Measurements from ENCODE around the gene GYG2. TPM values are rescaled to one million over a fixed set of nuclear protein-coding genes. Genes with fewer than 3 reads are reported as not detected.

GYG2 gene
- total and polyA plus RNA-seq, 2 donors (not counting 1 experiment from before 2014, with no cell fraction given) = 8.9 to 10.6 TPM

DNA sequence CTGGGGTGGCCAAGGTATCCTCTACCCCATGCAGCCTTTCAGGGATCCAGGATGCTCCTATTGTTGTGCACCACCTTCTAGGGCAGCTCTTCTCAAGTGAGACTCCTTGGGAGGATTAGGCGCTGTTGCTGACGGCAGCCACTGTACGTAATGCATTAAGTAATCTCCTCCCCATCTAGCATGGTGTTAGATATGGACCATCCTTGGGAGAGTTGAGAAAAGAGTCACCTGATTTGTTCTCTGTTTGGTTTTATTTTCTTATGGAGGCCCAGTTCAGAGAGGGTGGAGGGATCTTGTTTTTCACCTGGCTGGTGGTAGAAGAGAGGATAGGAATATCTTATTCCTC is 46.4 kb downstream of the GYG2 start:
- H3K9me3 ChIP-seq (ENCODE audit: control insufficient read depth, insufficient read depth, low read depth, low read length) = no peaks in the 10 kb centered on the region
- H3K27me3 ChIP-seq (ENCODE audit: control insufficient read depth, insufficient read depth, low read length) = no peaks in the 10 kb centered on the region
- no peak overlapping the region for H3K9ac ChIP-seq (ENCODE audit: insufficient read depth, low read length)
- H2AFZ ChIP-seq (ENCODE audit: low read length) = no peak overlapping the region
- no peak overlapping the region for H3K4me3 ChIP-seq (replicated peaks in 1 of 4; ENCODE audit: control extremely low read depth in 1 of 4, insufficient read depth in 1 of 4, low read depth in 3 of 4, low read length in 4 of 4)
- no peak for TF ChIP-seq EZH2 (IDR thresholded peaks at IDR 0.05; ENCODE audit: low read length, missing control alignments)
- TF ChIP-seq, protein P1, sequence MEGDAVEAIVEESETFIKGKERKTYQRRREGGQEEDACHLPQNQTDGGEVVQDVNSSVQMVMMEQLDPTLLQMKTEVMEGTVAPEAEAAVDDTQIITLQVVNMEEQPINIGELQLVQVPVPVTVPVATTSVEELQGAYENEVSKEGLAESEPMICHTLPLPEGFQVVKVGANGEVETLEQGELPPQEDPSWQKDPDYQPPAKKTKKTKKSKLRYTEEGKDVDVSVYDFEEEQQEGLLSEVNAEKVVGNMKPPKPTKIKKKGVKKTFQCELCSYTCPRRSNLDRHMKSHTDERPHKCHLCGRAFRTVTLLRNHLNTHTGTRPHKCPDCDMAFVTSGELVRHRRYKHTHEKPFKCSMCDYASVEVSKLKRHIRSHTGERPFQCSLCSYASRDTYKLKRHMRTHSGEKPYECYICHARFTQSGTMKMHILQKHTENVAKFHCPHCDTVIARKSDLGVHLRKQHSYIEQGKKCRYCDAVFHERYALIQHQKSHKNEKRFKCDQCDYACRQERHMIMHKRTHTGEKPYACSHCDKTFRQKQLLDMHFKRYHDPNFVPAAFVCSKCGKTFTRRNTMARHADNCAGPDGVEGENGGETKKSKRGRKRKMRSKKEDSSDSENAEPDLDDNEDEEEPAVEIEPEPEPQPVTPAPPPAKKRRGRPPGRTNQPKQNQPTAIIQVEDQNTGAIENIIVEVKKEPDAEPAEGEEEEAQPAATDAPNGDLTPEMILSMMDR (conservative IDR thresholded peaks at IDR 0.05 in 1 of 2, IDR thresholded peaks at IDR 0.05 in 1 of 2; ENCODE audit: low read depth in 1 of 2, low read length in 2 of 2) = no peak
- H3K36me3 ChIP-seq (ENCODE audit: control insufficient read depth, insufficient read depth, low read length) = no peaks in the 10 kb centered on the region
- H3K79me2 ChIP-seq (ENCODE audit: control insufficient read depth, insufficient read depth, low read length) = no peaks in the 10 kb centered on the region
- DNase-seq (ENCODE audit: low read depth in 2 of 2) = no peak
- no peak overlapping the region for H3K27ac ChIP-seq (ENCODE audit: insufficient read depth, low read length)
- no peaks in the 10 kb centered on the region for H4K20me1 ChIP-seq (ENCODE audit: control insufficient read depth, extremely low read depth, insufficient read depth, low read length)
- H3K4me2 ChIP-seq (ENCODE audit: extremely low read depth, insufficient read depth, low read length) = no peak overlapping the region
- no peaks in the 10 kb centered on the region for H3K4me1 ChIP-seq (ENCODE audit: control insufficient read depth, extremely low read depth, insufficient read depth, low read length)

DNA sequence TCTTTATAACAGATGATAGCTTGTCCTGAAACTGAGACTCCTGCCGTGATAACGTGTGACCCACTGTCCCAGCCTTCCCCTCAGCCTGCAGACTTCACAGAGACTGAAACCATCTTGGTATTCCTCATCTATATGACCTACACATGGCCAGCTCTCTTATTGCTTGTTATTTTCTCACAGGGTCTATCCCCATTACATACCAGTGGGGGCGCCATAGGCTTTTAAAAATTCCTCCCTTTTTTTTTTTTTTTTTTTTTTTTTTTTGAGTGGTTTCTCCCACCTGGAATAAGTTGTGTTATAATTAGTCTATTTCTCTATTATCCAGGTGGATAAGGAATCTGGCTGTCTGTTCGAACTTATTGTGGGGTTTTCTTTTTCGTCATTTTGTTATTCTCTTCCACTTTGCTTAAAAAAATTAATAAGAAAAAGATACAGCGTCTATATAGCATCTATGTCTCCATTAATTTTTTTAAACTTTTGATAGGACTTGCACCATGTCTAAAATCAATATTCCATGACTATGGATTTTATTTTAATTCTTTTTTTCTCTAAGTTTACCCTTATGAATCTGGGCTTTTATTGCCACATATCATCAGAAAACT is 47.2 kb downstream of the GYG2 start:
- no peak for TF ChIP-seq EZH2 (IDR thresholded peaks at IDR 0.05; ENCODE audit: low read length, missing control alignments)
- TF ChIP-seq, protein P1 (conservative IDR thresholded peaks at IDR 0.05 in 1 of 2, IDR thresholded peaks at IDR 0.05 in 1 of 2; ENCODE audit: low read depth in 1 of 2, low read length in 2 of 2) = peak; percentile 12 to 36
- H3K4me1 ChIP-seq (ENCODE audit: control insufficient read depth, extremely low read depth, insufficient read depth, low read length) = no peaks in the 10 kb centered on the region
- H3K79me2 ChIP-seq (ENCODE audit: control insufficient read depth, insufficient read depth, low read length) = no peaks in the 10 kb centered on the region
- no peak overlapping the region for H3K4me2 ChIP-seq (ENCODE audit: extremely low read depth, insufficient read depth, low read length)
- H3K9ac ChIP-seq (ENCODE audit: insufficient read depth, low read length) = no peak overlapping the region
- no peaks in the 10 kb centered on the region for H4K20me1 ChIP-seq (ENCODE audit: control insufficient read depth, extremely low read depth, insufficient read depth, low read length)
- no peak overlapping the region for H2AFZ ChIP-seq (ENCODE audit: low read length)
- H3K9me3 ChIP-seq (ENCODE audit: control insufficient read depth, insufficient read depth, low read depth, low read length) = no peaks in the 10 kb centered on the region
- H3K36me3 ChIP-seq (ENCODE audit: control insufficient read depth, insufficient read depth, low read length) = no peaks in the 10 kb centered on the region
- no peaks in the 10 kb centered on the region for H3K27me3 ChIP-seq (ENCODE audit: control insufficient read depth, insufficient read depth, low read length)
- H3K27ac ChIP-seq (ENCODE audit: insufficient read depth, low read length) = no peak overlapping the region
- peak in 1 of 2 donors; percentile 14 for DNase-seq (ENCODE audit: low read depth in 2 of 2)
- H3K4me3 ChIP-seq (replicated peaks in 1 of 4; ENCODE audit: control extremely low read depth in 1 of 4, insufficient read depth in 1 of 4, low read depth in 3 of 4, low read length in 4 of 4) = no peak overlapping the region

DNA sequence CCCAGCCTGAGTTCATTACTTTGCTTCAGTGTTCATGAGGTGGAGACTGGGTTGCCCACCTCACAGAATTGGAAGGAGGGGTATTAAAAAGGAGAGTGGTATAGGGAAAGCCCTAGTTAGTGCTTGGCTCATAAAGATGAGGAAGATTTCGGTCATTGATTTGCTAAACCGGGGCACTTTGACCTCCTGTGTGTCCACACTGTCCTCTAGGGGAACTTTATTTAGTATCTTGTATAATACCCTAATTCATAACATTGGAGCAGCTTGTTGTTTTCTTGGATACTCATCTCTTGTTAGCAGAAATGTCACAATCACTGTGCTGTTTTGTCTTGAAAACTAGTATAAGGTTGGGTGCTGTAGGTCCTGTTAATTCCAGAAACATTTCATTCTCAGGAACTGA is 49.8 kb downstream of the GYG2 start:
- Histone ChIP-seq H3K4me1 (ENCODE audit: control insufficient read depth, extremely low read depth, insufficient read depth, low read length) (no peaks in the 10 kb centered on the region), H3K9ac (ENCODE audit: insufficient read depth, low read length) (no peak overlapping the region), H3K9me3 (ENCODE audit: control insufficient read depth, insufficient read depth, low read depth, low read length) (no peaks in the 10 kb centered on the region), H4K20me1 (ENCODE audit: control insufficient read depth, extremely low read depth, insufficient read depth, low read length) (no peaks in the 10 kb centered on the region), H3K36me3 (ENCODE audit: control insufficient read depth, insufficient read depth, low read length) (no peaks in the 10 kb centered on the region), H3K27me3 (ENCODE audit: control insufficient read depth, insufficient read depth, low read length) (no peaks in the 10 kb centered on the region), H2AFZ (ENCODE audit: low read length) (no peak overlapping the region), H3K4me2 (ENCODE audit: extremely low read depth, insufficient read depth, low read length) (no peak overlapping the region), H3K79me2 (ENCODE audit: control insufficient read depth, insufficient read depth, low read length) (no peaks in the 10 kb centered on the region), H3K27ac (ENCODE audit: insufficient read depth, low read length) (no peak overlapping the region), H3K4me3 (replicated peaks in 1 of 4; ENCODE audit: control extremely low read depth in 1 of 4, insufficient read depth in 1 of 4, low read depth in 3 of 4, low read length in 4 of 4) (no peak overlapping the region)
- TF ChIP-seq, protein P1 (conservative IDR thresholded peaks at IDR 0.05 in 1 of 2, IDR thresholded peaks at IDR 0.05 in 1 of 2; ENCODE audit: low read depth in 1 of 2, low read length in 2 of 2) = no peak
- TF ChIP-seq EZH2 (IDR thresholded peaks at IDR 0.05; ENCODE audit: low read length, missing control alignments) = no peak
- no peak for DNase-seq (ENCODE audit: low read depth in 2 of 2)
